Osteoblast (primary cell): ENCODE data around the gene OFD1. TPM values are rescaled to one million over a fixed set of nuclear protein-coding genes. Genes with fewer than 3 reads are reported as not detected.

ENCODE experiments used
- DNase-seq: peaks from one replicate; pipeline ENCODE4 v3.0.0; 2011; ENCODE audit warnings: low spot score, mixed read lengths; ENCODE audit not compliant: insufficient read length; ENCODE audit errors: missing footprints
- H2AFZ ChIP-seq: 2 replicates; pipeline ENCODE4 v1.6.0; 2011; ENCODE audit warnings: mild to moderate bottlenecking, low read length
- H3K27ac ChIP-seq: 2 replicates; pipeline ENCODE4 v1.5.1; 2011; ENCODE audit warnings: mild to moderate bottlenecking, low read depth, low read length, moderate library complexity
- H3K27me3 ChIP-seq: 2 replicates; pipeline ENCODE4 v1.6.0; 2012; ENCODE audit warnings: mild to moderate bottlenecking, control low read depth, inconsistent platforms, low read length, moderate library complexity; ENCODE audit not compliant: insufficient read depth
- H3K36me3 ChIP-seq: 2 replicates; pipeline ENCODE4 v1.5.1; 2011; ENCODE audit warnings: mild to moderate bottlenecking, low read length, control low read depth, moderate library complexity; ENCODE audit not compliant: insufficient read depth
- H3K4me1 ChIP-seq: 2 replicates; pipeline ENCODE4 v1.5.1; 2011; ENCODE audit warnings: mild to moderate bottlenecking, low read length, control low read depth, moderate library complexity; ENCODE audit not compliant: insufficient read depth
- H3K4me2 ChIP-seq: 2 replicates; pipeline ENCODE4 v1.6.0; 2011; ENCODE audit warnings: mild to moderate bottlenecking, low read length; ENCODE audit not compliant: insufficient read depth
- H3K4me3 ChIP-seq: fragments of 200-600 bp; sonication (generic); 3 replicates; pipeline ENCODE4 v1.5.1; 2012; ENCODE audit warnings: mild to moderate bottlenecking, low read length, inconsistent platforms; ENCODE audit not compliant: insufficient read depth
- H3K79me2 ChIP-seq: 2 replicates; pipeline ENCODE4 v1.6.0; 2012; ENCODE audit warnings: mild to moderate bottlenecking, low read length, control low read depth, inconsistent platforms; ENCODE audit not compliant: insufficient read depth
- H3K9me3 ChIP-seq: 2 replicates; pipeline ENCODE4 v1.5.1; 2011; ENCODE audit warnings: low read depth, low read length, control low read depth
- H4K20me1 ChIP-seq: 2 replicates; pipeline ENCODE4 v1.6.0; 2012; ENCODE audit warnings: mild to moderate bottlenecking, low read length, control low read depth; ENCODE audit not compliant: insufficient read depth
- CTCF ChIP-seq: IDR thresholded peaks from 2 replicates; pipeline ENCODE4 v1.5.1; 2011; ENCODE audit warnings: mild to moderate bottlenecking, low read depth, low read length, moderate library complexity; ENCODE audit errors: extremely low read depth
- total RNA-seq: library from RNA; depleted of rRNA; stranded (reverse); fragments of >200 nt; gene quantifications from 2 replicates; pipeline ENCODE4 v1.2.3, GENCODE V29; 2012

Gene OFD1
- total RNA-seq, 1 donor: 15.9 TPM

- DNase-seq: no peak
- Histone ChIP-seq H3K36me3 (peaks cover 33% of the 10 kb centered on the region), H3K4me2 (no peak overlapping the region), H3K27ac (peak overlapping the region; percentile 16), H3K4me3 (no peak overlapping the region), H3K4me1 (peaks cover 3% of the 10 kb centered on the region), H3K27me3 (no peaks in the 10 kb centered on the region), H3K79me2 (no peaks in the 10 kb centered on the region), H3K9me3 (no peaks in the 10 kb centered on the region), H2AFZ (no peak overlapping the region), H4K20me1 (no peaks in the 10 kb centered on the region)
- no peak for TF ChIP-seq CTCF
Measured at GRCh38 chrX:13748486-13748885, 13.9 kb downstream of the OFD1 start.

- H2AFZ ChIP-seq: no peak overlapping the region
- H3K79me2 ChIP-seq: no peaks in the 10 kb centered on the region
- peaks cover 25% of the 10 kb centered on the region for H3K36me3 ChIP-seq
- no peaks in the 10 kb centered on the region for H3K9me3 ChIP-seq
- peak; percentile 42 for DNase-seq
- H3K4me1 ChIP-seq: peaks cover 3% of the 10 kb centered on the region
- no peak overlapping the region for H3K4me2 ChIP-seq
- H3K4me3 ChIP-seq: no peak overlapping the region
- no peak overlapping the region for H3K27ac ChIP-seq
- no peaks in the 10 kb centered on the region for H3K27me3 ChIP-seq
- H4K20me1 ChIP-seq: no peaks in the 10 kb centered on the region
- peak; percentile 68 for TF ChIP-seq CTCF
Measured at GRCh38 chrX:13750204-13750603, 15.7 kb downstream of the OFD1 start.

DNA sequence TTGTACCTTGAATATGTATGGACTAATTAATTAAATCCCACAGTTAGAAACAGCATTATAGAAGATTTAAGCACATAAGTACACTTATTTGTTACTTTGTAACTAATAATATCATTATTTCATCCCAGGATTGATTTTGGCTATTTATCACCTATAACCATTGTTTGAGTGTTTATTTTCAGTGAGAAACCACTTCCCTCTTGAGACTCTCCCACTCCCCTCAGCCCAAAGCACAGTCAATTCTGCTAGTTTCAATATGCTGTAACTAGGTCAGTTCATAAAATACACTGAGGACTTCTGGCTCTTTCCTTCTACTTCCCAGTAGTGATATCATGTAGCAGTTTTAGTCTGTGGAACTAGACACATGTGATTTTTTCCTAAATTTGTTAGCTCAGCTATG, 16.3 kb downstream of the OFD1 start:
- H3K36me3 ChIP-seq: peaks cover 19% of the 10 kb centered on the region
- no peak overlapping the region for H3K27ac ChIP-seq
- no peak for TF ChIP-seq CTCF
- no peak overlapping the region for H2AFZ ChIP-seq
- no peaks in the 10 kb centered on the region for H3K79me2 ChIP-seq
- H3K4me2 ChIP-seq: no peak overlapping the region
- H3K4me3 ChIP-seq: no peak overlapping the region
- H4K20me1 ChIP-seq: no peaks in the 10 kb centered on the region
- no peaks in the 10 kb centered on the region for H3K9me3 ChIP-seq
- DNase-seq: no peak
- no peaks in the 10 kb centered on the region for H3K27me3 ChIP-seq
- H3K4me1 ChIP-seq: peaks cover 3% of the 10 kb centered on the region

GRCh38 chrX:13752141-13752540, 17.6 kb downstream of the OFD1 start:
- Histone ChIP-seq H3K4me3 (no peak overlapping the region), H3K4me1 (peaks cover 3% of the 10 kb centered on the region), H3K36me3 (peaks cover 18% of the 10 kb centered on the region), H3K27me3 (no peaks in the 10 kb centered on the region), H3K4me2 (no peak overlapping the region), H3K27ac (no peak overlapping the region), H4K20me1 (no peaks in the 10 kb centered on the region), H2AFZ (no peak overlapping the region), H3K9me3 (no peaks in the 10 kb centered on the region), H3K79me2 (no peaks in the 10 kb centered on the region)
- DNase-seq: peak; percentile 8
- no peak for TF ChIP-seq CTCF
